ENCODE data around the gene GANAB.
"Not testable (repeated sequence)": the region's sequence is repeated elsewhere in the genome, so short reads cannot be mapped to it uniquely, and the experiment has no call there.

The GANAB gene

GRCh38 chr11:62677714-62678113 is 31.3 kb upstream of the GANAB start:
- Mint-ChIP-seq H3K36me3 (ENCODE audit: low read depth) (peaks cover 26% of the 10 kb centered on the region), H3K9me3 (no peaks in the 10 kb centered on the region), H3K4me1 (peaks cover 46% of the 10 kb centered on the region), H3K27me3 (ENCODE audit: low read depth, poor library complexity) (no peaks in the 10 kb centered on the region), H3K4me3 (peak overlapping the region; percentile 88), H3K27ac (peak overlapping the region; percentile 53)
- no peak for DNase-seq
- TF ChIP-seq CTCF (IDR thresholded peaks at IDR 0.05) = no peak

- no peaks in the 10 kb centered on the region for H3K27me3 Mint-ChIP-seq (ENCODE audit: low read depth, poor library complexity)
- peak overlapping the region; percentile 88 for H3K4me3 Mint-ChIP-seq
- no peak for TF ChIP-seq CTCF (IDR thresholded peaks at IDR 0.05)
- H3K4me1 Mint-ChIP-seq = peaks cover 49% of the 10 kb centered on the region
- no peaks in the 10 kb centered on the region for H3K9me3 Mint-ChIP-seq
- H3K27ac Mint-ChIP-seq = peak overlapping the region; percentile 53
- H3K36me3 Mint-ChIP-seq (ENCODE audit: low read depth) = peaks cover 26% of the 10 kb centered on the region
- no peak for DNase-seq
Measured at GRCh38 chr11:62677156-62677555, 30.7 kb upstream of the GANAB start.

GRCh38 chr11:62676698-62677097 is 30.3 kb upstream of the GANAB start:
- Mint-ChIP-seq H3K36me3 (ENCODE audit: low read depth) (peaks cover 26% of the 10 kb centered on the region), H3K27ac (peak overlapping the region; percentile 53), H3K4me3 (peak overlapping the region; percentile 88), H3K9me3 (no peaks in the 10 kb centered on the region), H3K4me1 (peaks cover 53% of the 10 kb centered on the region), H3K27me3 (ENCODE audit: low read depth, poor library complexity) (no peaks in the 10 kb centered on the region)
- no peak for DNase-seq
- TF ChIP-seq CTCF (IDR thresholded peaks at IDR 0.05) = no peak

GRCh38 chr11:62675415-62675814 is 29.0 kb upstream of the GANAB start:
- not testable (repeated sequence) for DNase-seq; H3K9me3 Mint-ChIP-seq; H3K27me3 Mint-ChIP-seq (ENCODE audit: low read depth, poor library complexity); H3K27ac Mint-ChIP-seq; H3K4me3 Mint-ChIP-seq
- Mint-ChIP-seq H3K36me3 (ENCODE audit: low read depth) (peaks cover 26% of the 10 kb centered on the region), H3K4me1 (peaks cover 55% of the 10 kb centered on the region)

GRCh38 chr11:62673196-62673525 is 26.7 kb upstream of the GANAB start:
- peak overlapping the region; percentile 66 for H3K27ac Mint-ChIP-seq

GRCh38 chr11:62671608-62672389 is 25.4 kb upstream of the GANAB start, which contains the start of the genes LBHD1 and UQCC3:
LBHD1 (minus strand) TSS chr11:62672267; CDS start chr11:62670031, 2,236 bp downstream.
UQCC3 (plus strand) TSS chr11:62671673; CDS start chr11:62671746, 73 bp downstream.
- Mint-ChIP-seq H3K9me3 (no peaks in the 10 kb centered on the region), H3K36me3 (ENCODE audit: low read depth) (peaks cover 29% of the 10 kb centered on the region), H3K4me1 (peaks cover 46% of the 10 kb centered on the region), H3K27me3 (ENCODE audit: low read depth, poor library complexity) (no peaks in the 10 kb centered on the region), H3K27ac (peak within 1 kb of the TSS; percentile 98), H3K4me3 (peak within 1 kb of the TSS; percentile 99)
- peak; percentile 81 for DNase-seq
- TF ChIP-seq CTCF (IDR thresholded peaks at IDR 0.05) = no peak

More at GRCh38 chr11:62673196-62673525, 26.7 kb upstream of the GANAB start:
- Mint-ChIP-seq H3K27me3 (ENCODE audit: low read depth, poor library complexity) (no peaks in the 10 kb centered on the region), H3K4me1 (peaks cover 51% of the 10 kb centered on the region), H3K9me3 (no peaks in the 10 kb centered on the region), H3K4me3 (peak overlapping the region; percentile 99), H3K36me3 (ENCODE audit: low read depth) (peaks cover 30% of the 10 kb centered on the region)
- no peak for DNase-seq
- TF ChIP-seq CTCF (IDR thresholded peaks at IDR 0.05) = no peak
